ENCODE results near the gene AXIN2.

Gene AXIN2

GRCh38 chr17:65551267-65552040, 10.0 kb downstream of the AXIN2 start:
- no peak for DNase-seq (ENCODE audit: extremely low spot score)
- ChIA-PET CTCF (no interaction called here), POLR2A (no interaction called here)
- no peak for TF ChIP-seq CTCF (IDR thresholded peaks at IDR 0.05; ENCODE audit: control extremely low read depth, extremely low read depth, low read depth, missing control alignments)

- ChIA-PET CTCF (no interaction called here), POLR2A (no interaction called here)
- DNase-seq (ENCODE audit: extremely low spot score) = no peak
- no peak for TF ChIP-seq CTCF (IDR thresholded peaks at IDR 0.05; ENCODE audit: control extremely low read depth, extremely low read depth, low read depth, missing control alignments)
Observed at GRCh38 chr17:65550758-65551157, 10.7 kb downstream of the AXIN2 start.

- TF ChIP-seq CTCF (IDR thresholded peaks at IDR 0.05; ENCODE audit: control extremely low read depth, extremely low read depth, low read depth, missing control alignments) = no peak
- no peak for DNase-seq (ENCODE audit: extremely low spot score)
- POLR2A ChIA-PET = no interaction called here
- CTCF ChIA-PET = no interaction called here
Observed at GRCh38 chr17:65550075-65550662, 11.3 kb downstream of the AXIN2 start.

- CTCF ChIA-PET = no interaction called here
- no peak for TF ChIP-seq CTCF (IDR thresholded peaks at IDR 0.05; ENCODE audit: control extremely low read depth, extremely low read depth, low read depth, missing control alignments)
- POLR2A ChIA-PET = no interaction called here
- DNase-seq (ENCODE audit: extremely low spot score) = no peak
Observed at GRCh38 chr17:65548269-65548969, 13.0 kb downstream of the AXIN2 start.

GRCh38 chr17:65547253-65547670, 14.2 kb downstream of the AXIN2 start:
- TF ChIP-seq CTCF (IDR thresholded peaks at IDR 0.05; ENCODE audit: control extremely low read depth, extremely low read depth, low read depth, missing control alignments) = no peak
- ChIA-PET POLR2A (no interaction called here), CTCF (interaction anchor here (1.3 kb wide), 1 partner anchor 9 kb away, joined by 4 read pairs; no protein-coding TSS in a partner anchor)
- DNase-seq (ENCODE audit: extremely low spot score) = no peak

GRCh38 chr17:65546579-65546978, 14.9 kb downstream of the AXIN2 start:
- TF ChIP-seq CTCF (IDR thresholded peaks at IDR 0.05; ENCODE audit: control extremely low read depth, extremely low read depth, low read depth, missing control alignments) = no peak
- CTCF ChIA-PET = interaction anchor here (1.3 kb wide), 1 partner anchor 10 kb away, joined by 4 read pairs; no protein-coding TSS in a partner anchor
- no peak for DNase-seq (ENCODE audit: extremely low spot score)
- POLR2A ChIA-PET = no interaction called here
